GM10266 (cell line): ENCODE results near the gene GLUL.

Experiments used
- DNase-seq: peaks from one replicate; pipeline ENCODE4 v3.0.0; 2012; ENCODE audit errors: extremely low spot score
- CTCF ChIP-seq: IDR thresholded peaks from 2 replicates; pipeline ENCODE4 v1.5.1; 2012; ENCODE audit warnings: mild to moderate bottlenecking, low read depth; ENCODE audit not compliant: control insufficient read depth, insufficient read depth; ENCODE audit errors: missing control alignments

Gene GLUL

GRCh38 chr1:182387566-182387965 lies 4.0 kb downstream of the GLUL start:
- no peak for DNase-seq
- no peak for TF ChIP-seq CTCF

- TF ChIP-seq CTCF, result no peak
- DNase-seq, result no peak
Measured at GRCh38 chr1:182386980-182387379, 4.6 kb downstream of the GLUL start.

- TF ChIP-seq CTCF, result no peak
Measured at GRCh38 chr1:182385885-182386853, 5.4 kb downstream of the GLUL start.

DNA sequence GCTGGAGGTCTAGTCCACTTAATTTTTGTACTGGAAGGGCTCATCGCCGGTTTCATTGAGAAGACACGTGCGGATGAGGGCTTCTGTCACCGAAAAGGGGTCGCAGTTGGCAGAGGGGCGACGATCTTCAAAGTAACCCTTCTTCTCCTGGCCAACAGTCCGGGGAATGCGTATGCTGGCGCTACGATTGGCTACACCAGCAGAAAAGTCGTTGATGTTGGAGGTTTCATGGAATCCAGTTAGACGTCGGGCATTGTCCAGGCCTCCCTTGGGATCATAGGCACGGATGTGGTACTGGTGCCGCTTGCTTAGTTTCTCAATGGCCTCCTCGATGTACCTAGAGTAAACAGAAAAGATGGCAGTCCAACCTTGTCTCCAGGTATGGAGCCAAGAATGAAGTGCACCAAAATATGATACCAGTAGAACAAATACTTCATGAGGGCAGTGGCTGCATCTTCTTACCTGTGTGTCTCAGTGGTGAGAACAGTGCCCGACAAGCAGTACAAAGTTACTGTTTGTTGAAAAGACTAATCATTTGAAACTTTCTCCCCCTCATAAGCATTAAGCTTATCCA lies 7.1 kb downstream of the GLUL start:
- TF ChIP-seq CTCF, result no peak
- no peak for DNase-seq

More at GRCh38 chr1:182385885-182386853, 5.4 kb downstream of the GLUL start:
- no peak for DNase-seq

DNA sequence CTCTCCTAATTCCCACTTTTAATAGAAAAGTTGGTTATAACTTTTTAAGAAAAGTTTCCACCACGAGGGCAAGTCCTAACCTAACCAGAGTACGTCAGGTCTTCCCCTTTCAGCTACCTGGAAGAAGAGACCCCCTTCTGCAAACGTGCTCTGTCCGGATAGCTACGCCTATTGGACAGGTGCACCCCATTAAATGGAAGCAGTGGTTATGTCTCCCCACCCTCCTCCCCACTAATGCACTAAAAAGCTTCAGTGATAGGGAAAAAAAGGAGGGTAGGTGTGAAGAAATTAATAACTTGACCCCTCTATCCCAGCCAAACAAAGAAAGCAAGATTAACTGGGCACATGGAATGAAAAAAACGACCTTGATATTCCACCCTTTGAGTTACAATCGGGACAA lies 7.7 kb downstream of the GLUL start:
- no peak for DNase-seq
- no peak for TF ChIP-seq CTCF

DNA sequence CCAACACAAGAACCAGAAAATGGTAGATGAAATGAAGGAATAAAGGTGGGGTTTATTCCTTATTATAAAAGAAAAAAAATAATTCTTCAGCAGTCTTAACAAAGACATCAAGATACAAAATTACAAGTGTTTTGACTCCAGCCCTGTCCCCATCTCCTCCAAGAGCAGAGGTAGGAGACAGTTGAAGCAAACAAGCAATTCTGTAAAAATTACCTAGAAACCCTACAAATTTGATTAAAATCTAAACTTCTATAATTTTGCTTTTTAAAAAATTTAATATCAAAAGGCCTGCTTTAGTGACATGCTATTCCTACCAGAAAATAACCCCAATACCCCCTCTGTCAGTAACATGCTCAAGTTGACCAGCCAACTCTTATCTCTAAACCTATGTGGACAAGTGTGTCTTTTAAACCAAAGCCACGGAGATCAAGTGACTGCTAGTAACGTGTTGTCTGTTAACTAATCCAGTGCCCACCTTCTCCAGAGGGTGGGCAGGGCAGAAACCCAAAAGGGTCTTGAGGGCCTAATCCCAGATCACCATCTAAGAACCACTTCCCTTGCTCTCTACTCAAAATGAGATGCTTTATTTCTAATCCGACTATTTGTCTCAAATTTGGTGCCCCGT lies 8.4 kb downstream of the GLUL start:
- no peak for TF ChIP-seq CTCF
- DNase-seq, result no peak
